Astrocyte (in vitro differentiated cells and primary cell): ENCODE data around the gene OAS3.
"Not testable (repeated sequence)": the region's sequence is repeated elsewhere in the genome, so short reads cannot be mapped to it uniquely, and the experiment has no call there.

Experiments
- EZH2 ChIP-seq: IDR thresholded peaks from 2 replicates; pipeline ENCODE4 v1.6.1; 2012; ENCODE audit warnings: mild to moderate bottlenecking, low read length, inconsistent platforms; ENCODE audit not compliant: insufficient read depth
- TF ChIP-seq, protein P1 (sequence below): IDR thresholded peaks from 2 replicates; pipeline ENCODE4 v1.5.1; 2011; ENCODE audit warnings: low read depth, mild to moderate bottlenecking, inconsistent platforms, low read length, moderate library complexity; ENCODE audit not compliant: insufficient read depth

DNA sequence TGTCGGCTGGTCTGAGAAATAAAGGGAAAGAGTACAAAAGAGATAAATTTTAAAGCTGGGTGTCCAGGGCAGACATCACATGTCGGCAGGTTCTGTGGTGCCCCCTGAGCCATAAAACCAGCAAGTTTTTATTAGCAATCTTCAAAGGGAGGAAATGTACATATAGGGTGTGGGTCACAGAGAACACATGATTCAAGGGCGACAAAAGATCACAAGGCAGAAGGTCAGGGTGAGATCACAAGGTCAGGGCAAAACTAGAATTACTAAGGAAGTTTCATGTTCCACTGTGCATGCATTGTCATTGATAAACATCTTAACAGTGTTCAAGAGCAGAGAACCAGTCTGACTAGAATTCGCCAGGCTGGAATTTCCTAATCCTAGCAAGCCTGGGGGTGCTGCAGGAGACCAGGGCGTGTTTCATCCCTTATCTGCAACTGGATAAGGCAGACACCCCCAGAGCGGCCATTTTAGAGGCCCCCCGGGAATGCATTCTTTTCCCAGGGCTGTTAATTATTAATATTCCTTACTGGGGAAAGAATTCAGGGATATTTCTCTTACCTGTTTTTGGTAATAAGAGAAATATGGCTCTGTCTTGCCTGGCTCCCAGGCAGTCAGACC, 11.7 kb upstream of the OAS3 start:
- TF ChIP-seq, protein P1, sequence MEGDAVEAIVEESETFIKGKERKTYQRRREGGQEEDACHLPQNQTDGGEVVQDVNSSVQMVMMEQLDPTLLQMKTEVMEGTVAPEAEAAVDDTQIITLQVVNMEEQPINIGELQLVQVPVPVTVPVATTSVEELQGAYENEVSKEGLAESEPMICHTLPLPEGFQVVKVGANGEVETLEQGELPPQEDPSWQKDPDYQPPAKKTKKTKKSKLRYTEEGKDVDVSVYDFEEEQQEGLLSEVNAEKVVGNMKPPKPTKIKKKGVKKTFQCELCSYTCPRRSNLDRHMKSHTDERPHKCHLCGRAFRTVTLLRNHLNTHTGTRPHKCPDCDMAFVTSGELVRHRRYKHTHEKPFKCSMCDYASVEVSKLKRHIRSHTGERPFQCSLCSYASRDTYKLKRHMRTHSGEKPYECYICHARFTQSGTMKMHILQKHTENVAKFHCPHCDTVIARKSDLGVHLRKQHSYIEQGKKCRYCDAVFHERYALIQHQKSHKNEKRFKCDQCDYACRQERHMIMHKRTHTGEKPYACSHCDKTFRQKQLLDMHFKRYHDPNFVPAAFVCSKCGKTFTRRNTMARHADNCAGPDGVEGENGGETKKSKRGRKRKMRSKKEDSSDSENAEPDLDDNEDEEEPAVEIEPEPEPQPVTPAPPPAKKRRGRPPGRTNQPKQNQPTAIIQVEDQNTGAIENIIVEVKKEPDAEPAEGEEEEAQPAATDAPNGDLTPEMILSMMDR = not testable (repeated sequence)
- not testable (repeated sequence) for TF ChIP-seq EZH2
